ENCODE data around the gene METTL9. TPM values are rescaled to one million over a fixed set of nuclear protein-coding genes. Genes with fewer than 3 reads are reported as not detected.
A peak's percentile ranks its signal among the peaks of the same experiment; 100 is the strongest.

Gene METTL9
- total RNA-seq, 2 donors from 2014 or later, result 76.3 to 114 TPM

- no peaks in the 10 kb centered on the region for H3K9me3 ChIP-seq
- H3K4me3 ChIP-seq, result no peak overlapping the region
- TF ChIP-seq POLR2A (IDR thresholded peaks at IDR 0.05), result no peak
- TF ChIP-seq CTCF (IDR thresholded peaks at IDR 0.05), result no peak
- H3K36me3 ChIP-seq (replicated peaks in 1 of 2; ENCODE audit: insufficient read depth in 1 of 2, low read depth in 2 of 2), result no peaks in the 10 kb centered on the region
- peaks cover 17% of the 10 kb centered on the region for H3K4me1 ChIP-seq
- no peak for DNase-seq
- H3K27ac ChIP-seq, result peak overlapping the region in 1 of 4 donors; percentile 46
- WGBS, 2 donors, result 88 to 92% methylated on average over 3 of the region's 3 CpGs
- no peak for ATAC-seq
- H3K27me3 ChIP-seq, result no peaks in the 10 kb centered on the region
- intact Hi-C loops (cut with DNase I), result no loop called here
Observed at GRCh38 chr16:21651515-21651914, 52.1 kb downstream of the METTL9 start.

- H3K27ac ChIP-seq, result peak within 1 kb of the TSS in 1 of 4 donors; percentile 46
- 82 to 95% methylated on average over 6 of the region's 6 CpGs for WGBS, 2 donors
- no peak within 1 kb of the TSS for H3K4me3 ChIP-seq
- H3K27me3 ChIP-seq, result no peaks in the 10 kb centered on the region
- TF ChIP-seq POLR2A (IDR thresholded peaks at IDR 0.05) (peak in 1 of 3 donors; percentile 41), CTCF (IDR thresholded peaks at IDR 0.05) (no peak)
- intact Hi-C loops (cut with DNase I), result no loop called here
- peaks cover 21% of the 10 kb centered on the region for H3K4me1 ChIP-seq
- no peaks in the 10 kb centered on the region for H3K36me3 ChIP-seq (replicated peaks in 1 of 2; ENCODE audit: insufficient read depth in 1 of 2, low read depth in 2 of 2)
- ATAC-seq, result no peak
- no peaks in the 10 kb centered on the region for H3K9me3 ChIP-seq
- no peak for DNase-seq
Observed at GRCh38 chr16:21652453-21652852, 53.1 kb downstream of the METTL9 start, which contains the start of gene IGSF6. Gene IGSF6 (minus strand): TSS chr16:21652608. CDS start chr16:21652598, 10 bp downstream.

GRCh38 chr16:21653571-21653970 is 54.2 kb downstream of the METTL9 start:
- no peaks in the 10 kb centered on the region for H3K36me3 ChIP-seq (replicated peaks in 1 of 2; ENCODE audit: insufficient read depth in 1 of 2, low read depth in 2 of 2)
- no peaks in the 10 kb centered on the region for H3K27me3 ChIP-seq
- H3K4me3 ChIP-seq, result no peak overlapping the region
- DNase-seq, result peak; percentile 26 to 70 (median 34)
- 59 to 63% methylated on average over 4 to 5 of the region's 5 CpGs for WGBS, 2 donors
- H3K4me1 ChIP-seq, result peaks cover 21% of the 10 kb centered on the region
- peak; percentile 35 for ATAC-seq
- no peaks in the 10 kb centered on the region for H3K9me3 ChIP-seq
- no peak overlapping the region for H3K27ac ChIP-seq
- intact Hi-C loops (cut with DNase I), result no loop called here
- TF ChIP-seq POLR2A (IDR thresholded peaks at IDR 0.05), result no peak
- TF ChIP-seq CTCF (IDR thresholded peaks at IDR 0.05), result no peak

GRCh38 chr16:21654466-21654865 is 55.1 kb downstream of the METTL9 start:
- DNase-seq, result no peak
- H3K27ac ChIP-seq, result no peak overlapping the region
- ATAC-seq, result no peak
- H3K36me3 ChIP-seq (replicated peaks in 1 of 2; ENCODE audit: insufficient read depth in 1 of 2, low read depth in 2 of 2), result no peaks in the 10 kb centered on the region
- H3K9me3 ChIP-seq, result no peaks in the 10 kb centered on the region
- TF ChIP-seq CTCF (IDR thresholded peaks at IDR 0.05), result no peak
- no peak for TF ChIP-seq POLR2A (IDR thresholded peaks at IDR 0.05)
- peaks cover 21% of the 10 kb centered on the region for H3K4me1 ChIP-seq
- no peaks in the 10 kb centered on the region for H3K27me3 ChIP-seq
- no peak overlapping the region for H3K4me3 ChIP-seq
- 94 to 96% methylated on average over 1 of the region's 1 CpG for WGBS, 2 donors
- intact Hi-C loops (cut with DNase I), result no loop called here

GRCh38 chr16:21654881-21655280 is 55.5 kb downstream of the METTL9 start:
- TF ChIP-seq POLR2A (IDR thresholded peaks at IDR 0.05) (no peak), CTCF (IDR thresholded peaks at IDR 0.05) (no peak)
- ATAC-seq (no peak), DNase-seq (no peak)
- Histone ChIP-seq H3K27ac (no peak overlapping the region), H3K27me3 (no peaks in the 10 kb centered on the region), H3K9me3 (no peaks in the 10 kb centered on the region), H3K36me3 (replicated peaks in 1 of 2; ENCODE audit: insufficient read depth in 1 of 2, low read depth in 2 of 2) (no peaks in the 10 kb centered on the region), H3K4me3 (no peak overlapping the region), H3K4me1 (peaks cover 21% of the 10 kb centered on the region)
- intact Hi-C loops (cut with DNase I), result no loop called here
- WGBS, 2 donors, result 22 to 31% methylated on average over 2 of the region's 2 CpGs
